ENCODE measurements around the gene PTX4.

Gene PTX4

DNA sequence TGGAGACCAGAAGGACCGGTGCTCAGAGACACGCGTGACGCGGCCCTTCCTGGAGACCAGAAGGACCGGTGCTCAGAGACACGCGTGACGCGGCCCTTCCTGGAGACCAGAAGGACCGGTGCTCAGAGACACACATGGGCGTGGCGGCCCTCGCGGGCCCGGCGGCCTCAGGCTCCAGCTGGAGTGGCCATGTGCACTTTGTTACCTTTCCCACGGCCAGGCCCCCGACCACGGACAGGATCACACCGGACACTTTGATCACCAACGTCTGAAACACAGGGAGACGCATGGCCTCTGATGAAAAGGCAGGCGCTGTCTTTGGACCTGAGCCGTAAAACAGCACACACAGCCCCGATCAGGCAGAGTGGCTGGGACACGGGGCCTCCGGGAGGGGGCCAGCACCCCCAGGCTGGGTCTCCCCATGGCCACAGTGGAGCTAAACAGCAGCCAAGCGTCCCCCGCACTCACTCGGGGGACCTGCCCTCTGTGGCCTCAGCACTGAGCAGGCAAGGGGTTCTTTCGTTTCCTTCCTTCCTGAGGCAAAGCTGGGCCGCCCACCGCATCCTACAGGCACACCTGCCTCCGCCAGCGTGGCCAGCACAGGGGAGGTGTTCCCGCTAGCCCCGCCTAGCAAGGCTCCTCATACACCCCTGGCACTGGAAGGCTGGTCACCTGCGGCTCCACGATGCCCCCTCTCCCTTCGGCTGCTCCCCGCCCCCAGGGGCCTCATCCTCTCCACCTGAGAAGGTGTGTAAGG is 31.1 kb downstream of the PTX4 start:
- DNase-seq: no peak

DNA sequence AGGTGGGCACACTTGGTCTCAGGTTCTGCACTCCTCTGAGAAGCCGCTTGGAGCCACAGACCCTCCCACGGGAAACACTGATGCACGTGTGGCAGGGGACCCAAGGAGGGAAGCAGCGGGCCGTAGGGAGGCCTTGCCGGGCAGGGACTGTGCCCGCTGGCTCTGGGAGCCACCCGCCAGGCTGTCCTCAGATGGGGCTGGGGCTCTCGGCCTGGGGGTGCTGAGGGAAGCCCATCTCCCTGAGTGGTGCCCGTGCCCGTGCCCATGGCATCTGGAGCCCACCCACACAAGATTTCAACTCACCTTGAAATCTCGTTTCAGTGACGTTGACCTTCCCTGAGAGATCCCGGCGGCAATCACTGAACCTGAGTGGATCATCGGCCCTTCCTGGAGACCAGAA is 31.8 kb downstream of the PTX4 start:
- DNase-seq: no peak

DNA sequence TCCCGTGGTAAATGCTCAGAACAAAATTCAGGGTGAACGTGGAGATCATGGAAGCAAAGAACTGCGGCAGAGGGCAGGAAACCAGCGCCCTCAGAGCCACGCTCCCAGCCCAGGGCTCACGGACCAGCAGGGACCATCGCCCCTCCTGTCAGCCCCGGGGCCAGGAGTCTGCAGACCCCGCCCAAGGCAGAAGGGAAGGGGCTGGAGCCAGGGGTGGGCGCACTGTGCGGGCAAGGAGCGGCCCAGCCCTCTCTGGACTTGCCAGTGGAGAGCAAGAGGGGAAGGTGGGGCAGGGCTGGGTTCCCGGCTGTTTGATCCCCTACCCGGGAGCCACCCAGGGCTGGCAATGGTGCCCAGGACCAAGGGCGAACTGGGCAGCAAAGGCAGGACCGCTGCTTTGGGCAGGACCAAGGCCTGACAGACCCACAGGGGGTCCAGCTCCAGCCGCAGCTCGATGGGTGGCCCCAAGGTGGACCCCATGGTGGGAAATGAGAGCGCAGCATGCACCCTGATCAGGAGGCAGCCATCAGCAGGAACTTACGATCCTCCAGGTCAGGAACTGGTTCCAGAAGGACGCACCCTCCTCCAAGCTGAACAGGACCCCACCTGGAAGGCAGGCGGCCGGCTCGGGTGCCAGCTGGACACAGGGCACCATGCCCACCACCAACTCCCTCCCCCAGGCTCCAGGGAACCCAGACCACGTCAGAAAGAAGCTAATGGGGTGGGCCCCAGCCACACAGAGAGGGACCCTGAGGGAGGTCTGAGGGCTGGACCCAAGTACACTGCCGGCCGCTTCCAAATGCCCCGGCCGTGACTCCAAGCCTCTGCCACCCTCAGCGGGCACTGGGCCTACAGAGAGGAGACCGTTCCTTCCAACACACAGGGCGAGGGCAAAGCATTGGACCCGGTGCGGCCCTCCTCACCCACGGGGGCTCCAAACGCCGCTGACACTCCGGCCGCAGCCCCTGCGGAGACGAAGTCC is 33.3 kb downstream of the PTX4 start:
- no peak for DNase-seq

DNA sequence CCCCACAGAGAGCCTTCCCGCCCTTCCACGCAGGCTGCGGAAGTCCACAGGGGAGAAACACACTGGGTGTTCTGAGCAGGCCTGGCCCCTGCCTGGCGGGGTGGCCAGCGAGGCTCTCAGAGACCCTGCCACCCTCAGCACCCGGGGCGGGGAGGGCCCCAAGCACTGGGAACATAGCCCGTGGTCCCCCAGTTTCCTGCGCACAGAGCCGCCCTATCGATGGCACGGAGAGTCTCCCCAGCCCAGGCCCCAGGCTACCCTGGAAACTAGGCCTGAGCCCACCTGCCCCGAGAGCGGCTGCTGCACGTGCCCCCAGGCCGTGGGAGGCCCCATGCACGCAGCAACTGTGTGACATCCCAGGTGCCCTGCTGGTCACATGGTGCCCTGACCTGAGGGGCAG is 34.2 kb downstream of the PTX4 start:
- DNase-seq: no peak

DNA sequence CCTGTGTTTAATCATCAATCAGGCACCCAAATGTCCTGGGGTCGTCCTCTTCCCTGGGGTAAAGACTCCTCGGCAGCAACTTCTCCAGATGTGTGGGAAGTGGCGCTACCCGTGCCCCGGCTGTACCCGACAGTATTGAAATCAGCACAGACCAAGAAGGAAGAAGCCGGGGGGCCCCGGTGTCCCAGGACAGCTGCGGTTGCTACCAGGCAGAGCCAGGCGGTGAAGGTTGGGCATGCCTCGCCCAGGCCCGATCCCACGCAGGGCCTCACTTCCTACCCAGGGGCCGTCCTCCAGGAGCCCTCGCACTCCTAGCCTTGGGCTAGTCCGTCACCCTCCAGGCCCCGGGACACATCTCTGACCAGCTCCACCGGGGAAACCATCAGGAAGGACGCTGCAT is 35.4 kb downstream of the PTX4 start:
- DNase-seq: no peak

DNA sequence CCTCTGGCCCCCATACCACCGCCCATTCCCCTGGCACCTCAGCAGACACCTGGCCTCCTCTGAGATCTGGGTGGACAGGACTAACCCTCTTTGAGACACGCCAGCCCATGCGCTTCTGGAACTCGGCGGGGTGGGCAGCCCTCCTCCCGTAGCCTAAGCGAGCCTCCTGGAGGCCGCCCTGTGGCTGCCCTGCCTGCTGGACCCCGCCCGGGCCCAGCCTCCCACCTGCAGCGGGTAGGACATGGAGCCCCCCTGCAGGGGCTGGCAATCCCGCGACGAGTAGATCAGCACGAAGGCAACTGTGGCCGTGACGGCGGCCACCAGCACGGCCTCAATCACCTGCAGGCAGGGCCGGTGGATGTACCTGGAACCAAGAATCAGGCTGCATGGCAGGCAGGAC is 36.2 kb downstream of the PTX4 start:
- no peak for DNase-seq

DNA sequence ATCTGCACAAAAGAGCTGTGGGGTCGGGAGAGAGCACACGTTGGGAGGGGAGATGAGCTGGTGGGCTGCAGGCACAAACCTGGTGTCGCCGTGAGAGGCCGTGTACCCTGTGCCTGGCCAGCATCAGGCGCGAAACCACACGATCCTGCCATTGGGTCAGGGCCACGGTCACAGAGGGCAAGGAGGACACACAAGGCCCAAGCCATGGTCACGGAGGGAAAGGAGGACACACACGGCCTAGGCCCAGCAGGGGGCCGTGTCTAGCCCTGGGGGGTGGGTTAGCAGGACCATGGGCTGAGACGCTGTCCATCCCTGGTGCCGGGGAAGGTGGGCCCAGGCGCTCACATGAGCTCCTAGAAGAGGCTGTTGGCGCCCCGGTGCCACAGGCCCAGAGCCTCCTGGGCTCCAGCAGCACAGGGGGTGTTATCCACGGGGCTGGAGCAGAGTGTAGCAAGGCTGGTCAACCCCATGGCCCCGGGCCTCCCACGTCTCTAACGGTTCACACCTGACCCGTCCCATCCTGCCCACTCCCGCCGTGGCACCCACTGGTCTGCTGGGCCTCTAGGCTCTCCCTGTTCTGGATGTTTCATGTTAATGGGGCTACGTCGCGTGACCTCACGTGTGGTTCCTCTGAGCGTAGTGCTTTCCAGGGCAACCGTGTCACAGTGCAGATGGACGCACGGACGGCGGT is 36.9 kb downstream of the PTX4 start:
- no peak for DNase-seq

DNA sequence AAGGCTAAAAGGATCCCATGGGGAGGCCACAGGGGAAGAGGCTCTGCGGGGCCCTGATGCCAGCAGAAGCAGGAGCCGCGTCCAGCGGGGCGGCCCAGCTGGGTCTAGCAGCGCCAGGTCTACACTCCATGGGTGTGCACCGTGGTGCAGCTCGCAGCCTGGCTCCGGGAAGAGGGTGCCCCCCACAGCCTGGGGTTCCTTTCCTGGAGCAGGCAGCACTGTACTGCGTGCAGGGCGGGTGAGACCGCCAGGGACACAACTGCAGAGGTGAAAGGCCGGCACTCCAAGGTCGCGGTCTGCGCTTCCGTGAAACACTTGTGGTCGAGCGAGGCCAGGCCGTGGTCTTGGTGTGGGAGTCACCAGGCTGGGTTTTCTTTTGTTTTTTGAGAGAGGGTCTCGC is 37.9 kb downstream of the PTX4 start:
- no peak for DNase-seq

DNA sequence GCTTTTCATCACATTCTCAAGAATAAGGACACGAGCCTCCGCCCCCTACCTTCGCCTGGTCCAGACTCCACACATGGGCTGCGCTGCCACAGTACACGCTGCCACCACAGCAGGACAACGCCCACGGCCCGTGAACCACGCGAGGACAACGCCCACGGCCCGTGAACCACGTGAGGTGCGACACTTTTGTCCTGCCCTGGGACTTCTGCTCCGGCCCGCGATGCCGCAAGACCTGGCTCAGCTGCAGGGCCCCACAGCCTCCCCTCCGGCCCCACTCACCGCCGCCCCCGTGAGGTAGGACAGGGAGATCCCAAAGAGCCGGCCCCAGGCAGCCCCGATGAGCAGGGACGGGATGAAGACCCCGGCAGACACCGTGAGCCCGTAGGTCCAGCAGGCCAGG is 38.5 kb downstream of the PTX4 start:
- no peak for DNase-seq

DNA sequence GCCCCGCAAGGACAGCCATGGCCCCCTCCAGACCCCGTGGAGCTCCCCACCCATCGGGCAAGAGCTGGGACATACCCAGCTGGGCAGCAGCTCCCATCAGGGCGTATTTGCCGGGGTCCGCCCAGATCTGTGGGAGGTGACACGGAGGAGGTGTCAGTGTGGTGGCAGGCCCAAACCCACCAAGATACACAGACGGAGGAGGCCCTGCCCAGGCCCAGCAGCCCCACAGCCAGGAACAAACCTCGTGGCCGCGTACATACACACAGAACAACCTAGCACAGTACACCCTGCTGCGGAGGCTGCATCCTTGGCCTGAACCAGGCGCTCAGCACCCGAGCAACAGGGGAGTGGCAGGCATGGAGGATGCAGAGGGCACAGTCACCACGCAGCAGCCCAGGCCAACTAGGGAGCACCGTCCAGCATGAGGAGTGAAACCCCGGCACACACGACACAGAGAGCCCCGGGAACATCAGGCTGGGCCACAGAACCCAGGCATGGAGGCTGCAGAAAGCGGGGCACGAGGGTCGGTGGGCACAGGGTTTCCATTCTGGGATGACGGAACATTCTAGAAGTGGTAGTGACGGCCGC is 39.4 kb downstream of the PTX4 start:
- no peak for DNase-seq

DNA sequence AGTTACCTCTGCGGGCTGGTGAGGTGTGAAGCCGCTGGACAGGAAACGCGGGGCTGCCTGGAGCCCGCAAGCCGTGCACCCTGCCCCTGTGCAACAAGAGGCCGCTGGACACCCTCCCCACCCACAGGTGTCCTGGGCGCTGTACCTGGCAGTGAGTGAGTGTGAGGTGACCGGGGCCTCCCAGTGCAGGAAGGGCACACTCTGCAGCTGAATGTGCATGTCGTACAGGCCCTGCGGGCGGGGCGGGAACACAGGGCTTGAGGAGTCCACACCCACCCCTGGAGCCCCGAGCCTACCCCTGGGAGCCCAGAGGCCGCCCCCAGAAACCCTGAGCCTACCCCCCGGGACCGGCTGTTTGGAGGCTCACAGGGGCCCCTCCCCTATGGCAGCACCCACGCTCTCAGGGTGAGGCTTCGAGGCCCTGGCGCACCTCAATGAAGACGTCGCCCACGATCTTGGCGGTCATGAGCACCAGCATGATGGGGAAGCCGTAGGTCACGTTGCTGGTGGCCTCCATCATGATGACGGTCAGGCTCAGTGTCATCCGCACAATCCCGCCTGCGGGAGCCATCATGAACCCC is 40.1 kb downstream of the PTX4 start:
- DNase-seq: no peak

DNA sequence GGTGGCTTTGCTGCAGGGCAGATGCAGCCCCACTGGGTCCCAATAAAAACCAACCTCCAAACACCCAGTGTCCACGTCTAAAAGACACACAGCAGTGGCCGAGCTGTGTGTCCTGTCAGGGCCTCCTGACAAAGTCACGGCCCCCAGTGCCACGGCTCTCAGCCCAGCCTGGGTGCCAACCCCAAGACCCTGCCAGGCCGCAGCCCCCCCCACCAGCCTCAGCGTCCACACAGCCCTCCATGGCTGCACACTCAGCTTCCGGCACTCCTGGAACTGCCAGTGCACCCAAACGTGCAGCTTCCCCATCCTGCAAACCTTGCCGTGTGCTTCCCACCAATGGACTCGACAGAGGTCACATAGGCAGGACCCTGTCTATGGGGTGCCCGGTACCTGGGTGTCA is 40.8 kb downstream of the PTX4 start:
- DNase-seq: no peak

DNA sequence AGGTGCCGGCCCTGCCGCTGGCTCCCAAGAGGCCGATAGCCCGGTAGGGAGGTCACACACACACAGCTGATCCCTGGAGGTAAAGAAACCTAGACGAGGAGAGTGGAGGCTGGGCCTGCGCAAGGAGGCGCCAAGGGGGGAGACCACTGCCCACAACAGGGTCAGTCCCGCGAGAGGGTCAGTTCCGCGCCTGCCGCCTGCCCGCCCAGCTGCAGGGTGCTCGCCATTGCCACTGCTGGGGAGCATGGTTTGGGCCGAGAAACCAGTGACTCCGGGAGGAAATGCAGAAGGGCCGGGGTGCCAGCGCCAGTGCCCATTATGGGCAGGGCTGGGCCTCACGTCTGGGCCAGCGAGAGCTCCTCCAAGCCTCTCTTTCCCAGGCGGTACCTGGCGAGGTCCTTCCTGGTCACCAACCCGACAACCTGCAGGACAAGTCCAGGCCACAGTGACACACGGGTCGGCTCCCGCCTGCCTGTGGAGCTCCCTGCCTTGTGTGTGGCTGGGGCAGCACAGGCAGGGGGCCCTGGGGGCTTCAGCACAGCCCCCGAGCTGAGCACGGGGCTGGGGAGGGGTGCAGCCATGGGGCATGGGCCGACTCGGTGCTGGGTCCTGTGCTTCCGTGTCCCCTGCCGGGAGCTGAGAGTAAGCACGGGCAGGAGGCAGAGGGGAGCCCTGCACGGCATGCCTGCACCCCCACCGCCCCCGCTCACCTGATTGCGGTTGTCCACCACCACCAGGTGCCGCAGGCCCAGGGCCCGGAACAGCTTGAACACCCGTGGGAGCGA is 42.3 kb downstream of the PTX4 start:
- DNase-seq: no peak

DNA sequence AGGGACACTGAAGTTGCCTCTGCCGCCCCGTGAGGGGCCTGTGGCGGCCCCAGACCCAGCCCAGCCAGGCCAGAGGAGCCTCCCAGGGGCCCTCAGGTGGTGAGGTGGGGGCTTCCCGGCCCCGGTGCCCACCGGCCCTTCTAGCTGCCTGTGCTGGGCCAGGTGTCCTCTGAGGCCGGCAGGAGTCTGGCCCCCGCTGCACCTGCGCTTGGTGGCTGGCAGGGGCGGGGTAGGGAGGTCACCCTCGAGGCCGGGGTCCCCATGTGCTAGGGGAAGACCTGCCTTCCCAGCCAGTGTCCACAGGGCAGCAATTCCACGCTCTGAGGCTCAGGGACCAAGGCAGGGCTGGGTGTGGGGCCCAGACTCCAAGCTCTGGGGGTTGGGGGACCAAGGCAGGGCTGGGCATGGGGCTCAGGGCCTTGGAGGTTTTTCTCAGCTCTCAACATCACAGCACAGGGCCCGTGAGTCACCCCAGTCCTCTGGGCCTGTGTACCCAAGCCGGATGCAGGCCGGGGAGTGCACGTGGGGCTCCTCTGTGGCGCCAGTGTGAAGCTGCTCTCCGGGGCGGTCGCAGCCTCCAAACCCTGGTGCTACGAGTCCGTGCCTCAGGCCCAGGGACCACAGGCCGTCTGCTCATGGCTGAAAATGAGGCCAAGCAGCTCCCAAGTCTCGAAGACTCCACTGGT is 43.1 kb downstream of the PTX4 start:
- DNase-seq: no peak

DNA sequence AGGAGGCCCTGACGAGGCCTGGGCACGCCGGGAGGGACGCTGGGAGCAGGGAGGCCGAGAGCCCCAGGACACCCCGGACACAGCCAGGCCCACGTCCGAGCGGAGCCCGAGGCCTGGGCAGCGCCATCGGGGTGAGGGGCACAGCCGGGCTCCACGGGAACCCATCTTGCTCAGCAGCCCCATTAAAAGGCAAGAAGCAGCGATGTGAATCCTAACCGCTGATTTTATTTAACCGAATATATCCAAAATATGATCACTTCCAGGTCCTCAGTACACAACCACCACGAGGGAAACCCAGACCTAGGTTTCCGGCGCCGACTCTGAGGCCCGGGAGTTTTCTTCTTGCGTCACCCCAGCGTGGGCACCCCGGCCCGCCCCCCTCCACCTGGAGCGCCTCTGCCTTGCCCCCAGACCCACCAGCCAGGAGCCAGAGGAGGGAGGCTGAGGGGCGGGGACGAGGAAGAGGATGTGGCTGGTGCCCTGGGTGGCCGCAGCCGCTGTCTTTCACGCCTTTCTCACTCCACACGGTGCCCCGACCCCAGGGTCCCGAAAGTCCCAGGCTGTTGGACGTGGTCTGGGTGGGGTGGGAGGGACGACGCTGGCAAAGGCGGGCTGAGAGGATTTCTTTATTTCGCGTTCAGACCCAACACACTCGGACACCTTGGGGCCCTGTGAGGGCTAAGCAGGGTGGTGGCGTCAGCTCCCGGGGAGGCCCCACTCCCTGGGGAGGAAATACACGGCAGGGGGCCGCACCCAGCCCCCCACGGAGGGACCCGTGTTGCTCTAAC is 43.8 kb downstream of the PTX4 start:
- no peak for DNase-seq

DNA sequence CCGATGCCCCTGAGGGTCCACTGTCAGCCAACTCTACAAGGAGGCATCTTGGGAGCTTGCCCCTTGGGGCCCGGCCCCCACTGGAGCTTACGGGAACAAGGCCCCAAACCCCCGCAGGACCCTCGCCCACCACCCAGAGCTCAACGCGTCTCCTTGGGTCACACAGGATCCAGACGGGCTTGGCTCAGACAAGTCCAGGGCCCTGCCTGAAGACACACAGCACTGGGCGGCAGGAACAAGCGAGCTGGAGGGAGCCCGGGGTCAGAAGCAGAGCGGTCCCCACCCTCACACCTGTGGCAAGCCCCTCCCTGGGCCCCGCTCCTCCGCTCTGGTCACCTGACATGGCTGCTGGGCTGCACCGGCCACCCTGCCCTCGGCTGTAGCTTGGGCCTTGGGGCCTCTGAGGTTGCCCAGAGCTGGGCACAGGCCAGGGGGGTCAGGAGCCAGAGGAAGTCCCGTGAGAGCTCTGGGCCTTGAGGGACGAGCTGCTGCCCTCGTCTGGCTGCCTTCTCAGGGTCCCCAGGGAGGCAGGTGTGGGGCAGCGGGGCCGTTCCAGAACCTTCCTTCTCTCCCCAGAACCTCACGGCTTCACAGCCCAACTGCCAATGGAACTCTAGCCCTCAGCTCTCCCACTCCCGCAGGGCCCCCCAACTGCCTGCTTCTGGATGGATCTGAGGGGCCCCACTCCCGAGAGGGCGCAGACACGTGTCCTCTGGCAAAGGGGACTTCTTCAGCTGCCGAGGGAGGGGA is 44.6 kb downstream of the PTX4 start, which contains the start of gene CCDC154:
Gene CCDC154, minus strand, starts transcription at position 577 of the 750 bp plus-strand sequence. Its CDS starts 234 bp downstream, at position 343.
- no peak for DNase-seq

DNA sequence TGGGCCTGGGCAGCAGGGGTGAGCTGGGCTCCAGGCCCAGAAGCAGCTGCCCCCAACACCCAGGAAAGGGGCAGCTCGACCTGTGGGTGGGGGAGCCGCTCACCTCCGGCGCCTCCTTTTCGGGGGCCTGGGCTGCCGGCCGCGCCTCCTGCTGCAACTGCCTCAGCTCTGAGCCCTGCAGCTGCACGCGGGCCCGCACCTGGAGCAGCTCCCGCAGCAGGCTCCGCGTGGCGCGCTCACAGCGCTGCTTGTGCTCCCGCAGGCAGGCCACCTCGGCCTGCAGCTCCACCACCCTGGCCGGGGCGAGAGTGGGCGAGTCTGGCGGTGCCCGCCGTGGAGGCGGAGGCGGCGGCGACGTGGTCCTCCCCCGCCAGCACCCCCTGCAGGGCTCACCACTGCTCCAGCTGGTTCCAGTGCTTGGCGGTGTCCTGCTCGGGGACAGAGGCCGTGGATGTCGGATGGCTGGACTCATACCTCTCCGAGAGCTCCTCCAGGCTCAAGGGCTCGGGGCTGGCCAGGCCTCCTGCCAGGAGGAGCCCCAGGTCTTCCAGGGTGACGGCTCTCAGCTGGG is 45.3 kb downstream of the PTX4 start:
- no peak for DNase-seq

DNA sequence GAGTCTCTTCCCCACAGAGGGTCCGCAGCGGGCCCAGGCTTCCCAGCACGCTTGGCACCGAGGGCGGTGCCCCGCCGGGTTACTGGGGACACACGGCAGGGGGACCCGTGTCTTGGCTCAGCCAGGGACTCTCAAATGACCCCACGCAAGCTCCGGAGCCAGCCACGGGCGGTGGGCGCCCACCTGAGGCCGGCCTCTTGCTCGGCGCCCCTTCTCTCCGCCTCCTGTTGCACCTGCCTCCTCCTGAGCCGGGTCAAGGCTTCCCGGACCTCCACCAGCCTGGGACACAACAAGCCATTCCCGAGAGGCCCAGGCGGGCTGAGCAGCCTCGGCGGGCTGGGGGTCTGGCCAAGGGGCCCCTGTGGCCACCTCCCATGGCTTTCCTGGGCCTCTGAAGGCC is 46.0 kb downstream of the PTX4 start:
- DNase-seq: no peak

DNA sequence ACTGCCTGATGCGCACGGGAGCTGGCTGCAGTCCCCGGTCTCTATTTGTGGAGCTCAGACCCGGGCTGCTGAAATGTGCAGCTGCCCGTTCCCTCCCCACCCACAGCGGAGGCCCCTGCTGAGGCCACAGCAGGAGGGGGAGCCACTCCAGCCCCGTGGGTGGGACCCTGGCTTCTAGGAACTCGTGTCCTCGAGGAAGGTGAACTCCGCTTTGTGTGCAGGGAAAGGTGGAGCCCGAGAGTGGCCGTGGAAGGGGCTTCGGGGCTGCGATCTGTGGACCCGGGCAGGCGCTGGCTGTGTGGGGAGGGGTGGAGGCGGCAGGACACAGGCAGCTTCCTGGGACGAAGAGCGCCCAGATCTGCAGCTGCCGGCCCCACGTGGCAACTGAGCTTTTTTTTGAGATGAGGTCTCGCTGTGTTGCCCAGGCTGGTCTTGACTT is 47.3 kb downstream of the PTX4 start:
- DNase-seq: peak; percentile 41
